ENCODE measurements around the gene ZNF440.

GRCh38 chr19:11848200-11848593 lies 34.1 kb downstream of the ZNF440 start:
- TF ChIP-seq CTCF (IDR thresholded peaks at IDR 0.05; ENCODE audit: low read depth, low read length, poor library complexity, severe bottlenecking) = no peak
- TF ChIP-seq EZH2phosphoT487 (IDR thresholded peaks at IDR 0.05; ENCODE audit: borderline replicate concordance, low read length) = no peak
